Activated naive CD8-positive, alpha-beta T cell treated with anti-CD3 and anti-CD28 coated beads for 36 hours (primary cell): Measurements from ENCODE around the gene DOCK1. TPM values are rescaled to one million over a fixed set of nuclear protein-coding genes. Genes with fewer than 3 reads are reported as not detected.

ENCODE experiments used
- DNase-seq: peaks from one replicate; pipeline ENCODE4 v3.0.0; 2021
- H3K27ac Mint-ChIP-seq: one replicate; pipeline ENCODE4 v1.8.0; 2022; ENCODE audit warnings: mild to moderate bottlenecking, moderate library complexity, mixed read lengths
- H3K27me3 Mint-ChIP-seq: one replicate; pipeline ENCODE4 v1.8.0; 2022; ENCODE audit warnings: mild to moderate bottlenecking, mixed read lengths
- H3K36me3 Mint-ChIP-seq: one replicate; pipeline ENCODE4 v1.8.0; 2021; ENCODE audit warnings: mild to moderate bottlenecking, mixed read lengths
- H3K4me1 Mint-ChIP-seq: one replicate; pipeline ENCODE4 v1.8.0; 2021; ENCODE audit warnings: mixed read lengths
- H3K4me3 Mint-ChIP-seq: one replicate; pipeline ENCODE4 v1.8.0; 2022; ENCODE audit warnings: mild to moderate bottlenecking, moderate library complexity, mixed read lengths
- H3K9me3 Mint-ChIP-seq: one replicate; pipeline ENCODE4 v1.8.0; 2022; ENCODE audit warnings: mixed read lengths
- total RNA-seq, 2 experiments: library from RNA; stranded (reverse); gene quantifications; one replicate each; pipeline ENCODE4 v1.2.3, GENCODE V29; 2021

DOCK1 gene
- total RNA-seq, 2 experiments from 2014 or later, result 0.76 to 0.95 TPM

GRCh38 chr10:127259347-127259746 is 354.1 kb downstream of the DOCK1 start:
- Mint-ChIP-seq H3K4me3 (no peak overlapping the region), H3K4me1 (peaks cover 3% of the 10 kb centered on the region), H3K36me3 (no peaks in the 10 kb centered on the region), H3K27ac (no peak overlapping the region), H3K9me3 (peaks cover 10% of the 10 kb centered on the region), H3K27me3 (no peaks in the 10 kb centered on the region)
- no peak for DNase-seq

- Mint-ChIP-seq H3K36me3 (no peaks in the 10 kb centered on the region), H3K4me3 (no peak overlapping the region), H3K4me1 (no peaks in the 10 kb centered on the region), H3K27ac (no peak overlapping the region), H3K9me3 (peaks cover 10% of the 10 kb centered on the region), H3K27me3 (peaks cover under 1% of the 10 kb centered on the region)
- DNase-seq, result no peak
Measured at GRCh38 chr10:127262606-127263005, 357.4 kb downstream of the DOCK1 start.

DNA sequence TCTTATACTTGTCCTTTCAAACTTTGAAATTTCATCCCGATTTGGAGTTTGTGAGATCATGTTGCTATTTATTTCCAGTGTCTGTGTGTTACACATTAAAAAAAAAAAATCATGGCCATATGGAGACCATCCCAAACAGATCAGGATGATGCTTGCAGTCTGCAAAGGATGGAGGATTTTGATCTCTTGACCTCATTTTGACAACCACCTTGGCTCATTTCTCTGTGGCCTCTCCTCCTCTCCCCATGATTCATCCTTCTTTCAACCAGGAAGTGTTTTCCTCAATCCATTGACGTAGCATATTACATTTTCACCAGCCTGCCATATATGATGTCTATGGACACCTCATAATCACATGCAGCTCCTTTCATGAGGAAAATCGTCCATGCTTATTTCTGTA is 360.1 kb downstream of the DOCK1 start:
- Mint-ChIP-seq H3K27me3 (peaks cover 3% of the 10 kb centered on the region), H3K4me3 (no peak overlapping the region)

GRCh38 chr10:127266431-127266830 is 361.2 kb downstream of the DOCK1 start:
- no peak overlapping the region for H3K4me3 Mint-ChIP-seq
- H3K27me3 Mint-ChIP-seq, result peaks cover 3% of the 10 kb centered on the region
- DNase-seq, result no peak
- no peak overlapping the region for H3K27ac Mint-ChIP-seq
- H3K36me3 Mint-ChIP-seq, result no peaks in the 10 kb centered on the region
- H3K4me1 Mint-ChIP-seq, result no peaks in the 10 kb centered on the region
- peaks cover 4% of the 10 kb centered on the region for H3K9me3 Mint-ChIP-seq

More for the DNA sequence above, 360.1 kb downstream of the DOCK1 start:
- H3K27ac Mint-ChIP-seq, result no peak overlapping the region
- no peaks in the 10 kb centered on the region for H3K4me1 Mint-ChIP-seq
- DNase-seq, result no peak
- H3K9me3 Mint-ChIP-seq, result peaks cover 10% of the 10 kb centered on the region
- no peaks in the 10 kb centered on the region for H3K36me3 Mint-ChIP-seq

- Mint-ChIP-seq H3K36me3 (no peaks in the 10 kb centered on the region), H3K9me3 (no peaks in the 10 kb centered on the region), H3K27ac (no peak overlapping the region), H3K4me1 (no peaks in the 10 kb centered on the region), H3K4me3 (no peak overlapping the region), H3K27me3 (peaks cover 3% of the 10 kb centered on the region)
- no peak for DNase-seq
Measured at GRCh38 chr10:127267442-127267841, 362.2 kb downstream of the DOCK1 start.

GRCh38 chr10:127272076-127272475 is 366.8 kb downstream of the DOCK1 start:
- Mint-ChIP-seq H3K27me3 (peaks cover 9% of the 10 kb centered on the region), H3K4me3 (no peak overlapping the region)

DNA sequence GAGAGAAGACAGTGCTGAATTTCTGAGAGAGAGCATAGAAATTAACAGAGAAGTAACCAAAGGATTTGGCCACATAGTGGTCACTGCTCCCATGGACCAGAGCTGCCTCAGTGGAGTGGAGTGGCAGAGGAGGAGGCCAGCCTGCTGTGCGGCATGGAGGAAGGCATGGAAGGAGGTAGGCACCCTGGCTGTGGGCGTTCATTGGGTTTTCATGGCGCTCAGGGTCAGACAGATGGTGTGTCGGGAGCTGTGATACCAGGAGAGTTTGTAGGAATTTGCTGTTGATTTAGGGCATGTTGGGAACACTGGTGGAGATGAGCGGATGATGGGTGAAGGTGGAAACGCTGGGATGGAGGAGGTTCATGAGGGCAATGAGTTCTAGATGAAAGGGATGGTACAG is 370.0 kb downstream of the DOCK1 start:
- Mint-ChIP-seq H3K27ac (no peak overlapping the region), H3K4me1 (no peaks in the 10 kb centered on the region), H3K4me3 (no peak overlapping the region), H3K27me3 (peaks cover 5% of the 10 kb centered on the region), H3K9me3 (no peaks in the 10 kb centered on the region), H3K36me3 (no peaks in the 10 kb centered on the region)
- no peak for DNase-seq

More at GRCh38 chr10:127272076-127272475, 366.8 kb downstream of the DOCK1 start:
- no peak for DNase-seq
- Mint-ChIP-seq H3K4me1 (no peaks in the 10 kb centered on the region), H3K9me3 (no peaks in the 10 kb centered on the region), H3K27ac (no peak overlapping the region), H3K36me3 (no peaks in the 10 kb centered on the region)

GRCh38 chr10:127275793-127276450 is 370.7 kb downstream of the DOCK1 start:
- H3K4me1 Mint-ChIP-seq, result no peaks in the 10 kb centered on the region
- H3K27me3 Mint-ChIP-seq, result peaks cover 5% of the 10 kb centered on the region
- DNase-seq, result no peak
- no peaks in the 10 kb centered on the region for H3K9me3 Mint-ChIP-seq
- H3K27ac Mint-ChIP-seq, result no peak overlapping the region
- no peak overlapping the region for H3K4me3 Mint-ChIP-seq
- no peaks in the 10 kb centered on the region for H3K36me3 Mint-ChIP-seq

DNA sequence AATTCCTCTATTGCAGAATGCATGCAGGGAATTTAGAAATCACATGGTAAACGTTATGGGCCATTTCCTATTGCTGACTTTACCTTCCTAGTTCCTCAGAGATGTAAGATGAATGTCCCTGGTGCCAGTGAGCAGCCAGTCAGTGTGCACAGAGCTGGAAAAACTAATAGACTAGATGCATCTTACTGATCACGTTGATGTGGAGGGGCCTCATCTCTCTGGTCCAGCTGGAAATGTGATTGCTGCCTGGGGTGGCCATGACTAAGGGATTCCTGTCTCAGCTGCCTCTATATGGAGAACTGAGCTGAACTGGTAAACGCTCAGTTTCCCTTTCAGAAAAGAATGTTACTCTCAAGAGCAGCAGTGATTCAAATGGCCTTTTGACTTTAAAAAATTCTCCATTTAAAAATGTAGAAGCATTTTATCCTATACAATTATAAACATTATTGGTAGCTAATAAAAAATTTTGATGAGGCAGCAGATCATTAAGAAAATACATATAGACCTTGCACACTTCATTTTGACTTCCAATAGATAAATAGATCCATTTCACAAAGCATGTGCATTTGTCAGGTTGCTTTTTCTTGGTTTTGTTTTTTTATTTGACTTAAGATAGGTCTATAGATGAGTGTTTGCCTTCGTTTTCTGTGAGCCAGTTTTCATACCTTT is 371.7 kb downstream of the DOCK1 start:
- DNase-seq, result no peak
- Mint-ChIP-seq H3K27ac (no peak overlapping the region), H3K36me3 (no peaks in the 10 kb centered on the region)

GRCh38 chr10:127278001-127278400 is 372.8 kb downstream of the DOCK1 start:
- no peak overlapping the region for H3K27ac Mint-ChIP-seq
- no peak for DNase-seq
- no peaks in the 10 kb centered on the region for H3K4me1 Mint-ChIP-seq
- no peaks in the 10 kb centered on the region for H3K9me3 Mint-ChIP-seq
- no peak overlapping the region for H3K4me3 Mint-ChIP-seq
- H3K27me3 Mint-ChIP-seq, result peaks cover 5% of the 10 kb centered on the region
- no peaks in the 10 kb centered on the region for H3K36me3 Mint-ChIP-seq

More for the DNA sequence above, 371.7 kb downstream of the DOCK1 start:
- H3K4me1 Mint-ChIP-seq, result no peaks in the 10 kb centered on the region
- H3K4me3 Mint-ChIP-seq, result no peak overlapping the region
- no peaks in the 10 kb centered on the region for H3K9me3 Mint-ChIP-seq
- H3K27me3 Mint-ChIP-seq, result peaks cover 5% of the 10 kb centered on the region

GRCh38 chr10:127279334-127279774 is 374.1 kb downstream of the DOCK1 start:
- Mint-ChIP-seq H3K27ac (no peak overlapping the region), H3K4me1 (no peaks in the 10 kb centered on the region), H3K4me3 (no peak overlapping the region), H3K36me3 (no peaks in the 10 kb centered on the region), H3K9me3 (no peaks in the 10 kb centered on the region), H3K27me3 (peaks cover 5% of the 10 kb centered on the region)
- DNase-seq, result no peak

GRCh38 chr10:127280446-127280845 is 375.2 kb downstream of the DOCK1 start:
- Mint-ChIP-seq H3K9me3 (no peaks in the 10 kb centered on the region), H3K27ac (no peak overlapping the region), H3K4me3 (no peak overlapping the region), H3K27me3 (no peaks in the 10 kb centered on the region), H3K36me3 (no peaks in the 10 kb centered on the region), H3K4me1 (no peaks in the 10 kb centered on the region)
- no peak for DNase-seq

GRCh38 chr10:127283017-127283416 is 377.8 kb downstream of the DOCK1 start:
- Mint-ChIP-seq H3K36me3 (no peaks in the 10 kb centered on the region), H3K27ac (no peak overlapping the region), H3K4me3 (no peak overlapping the region), H3K4me1 (no peaks in the 10 kb centered on the region), H3K27me3 (peaks cover 10% of the 10 kb centered on the region), H3K9me3 (peaks cover 2% of the 10 kb centered on the region)
- DNase-seq, result no peak

DNA sequence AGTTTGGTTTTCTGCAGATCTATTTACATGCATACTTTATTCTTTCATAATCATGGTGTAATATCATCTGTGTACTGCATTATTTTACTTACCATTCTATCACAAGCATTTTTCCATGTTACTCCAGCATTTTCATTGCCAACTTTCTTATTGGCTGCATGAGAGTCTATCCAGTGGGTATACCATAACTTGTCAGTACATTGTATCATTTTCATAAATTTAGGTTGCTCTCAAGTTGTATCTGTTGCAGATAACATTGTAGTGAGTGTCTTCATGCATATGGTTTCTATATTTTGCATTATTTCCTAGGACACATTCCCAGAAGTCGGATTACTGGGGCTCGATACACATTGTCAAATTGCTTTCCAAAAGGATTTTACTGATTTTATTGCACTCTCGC is 378.3 kb downstream of the DOCK1 start:
- no peaks in the 10 kb centered on the region for H3K36me3 Mint-ChIP-seq
- no peak for DNase-seq
- peaks cover 12% of the 10 kb centered on the region for H3K27me3 Mint-ChIP-seq
- no peak overlapping the region for H3K4me3 Mint-ChIP-seq
- no peaks in the 10 kb centered on the region for H3K4me1 Mint-ChIP-seq
- H3K9me3 Mint-ChIP-seq, result peaks cover 4% of the 10 kb centered on the region
- no peak overlapping the region for H3K27ac Mint-ChIP-seq

GRCh38 chr10:127290850-127291249 is 385.6 kb downstream of the DOCK1 start:
- H3K4me1 Mint-ChIP-seq, result peaks cover 21% of the 10 kb centered on the region
- H3K27ac Mint-ChIP-seq, result no peak overlapping the region
- DNase-seq, result no peak
- peaks cover 9% of the 10 kb centered on the region for H3K9me3 Mint-ChIP-seq
- peaks cover 52% of the 10 kb centered on the region for H3K27me3 Mint-ChIP-seq
- no peak overlapping the region for H3K4me3 Mint-ChIP-seq
- no peaks in the 10 kb centered on the region for H3K36me3 Mint-ChIP-seq

DNA sequence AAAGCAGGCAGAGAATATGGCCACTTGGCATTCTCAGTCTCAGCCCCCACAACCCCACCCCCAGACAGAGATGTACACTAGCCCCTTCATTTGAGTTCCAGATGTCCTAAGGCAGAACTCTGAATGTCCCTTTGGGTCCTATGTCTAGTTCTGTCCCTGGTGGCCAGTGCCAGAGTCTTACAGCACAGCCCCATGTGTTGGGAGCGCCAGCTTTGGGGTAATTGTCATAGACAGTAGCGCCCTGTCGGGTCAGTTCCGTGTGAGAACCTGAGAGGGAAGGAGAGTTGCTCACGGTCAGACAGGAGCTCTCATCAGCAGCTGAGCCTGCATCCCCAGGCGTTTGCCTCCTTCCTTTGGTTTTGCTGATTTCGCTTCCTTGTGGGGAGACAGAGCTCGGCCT is 386.1 kb downstream of the DOCK1 start:
- no peaks in the 10 kb centered on the region for H3K36me3 Mint-ChIP-seq
- DNase-seq, result no peak
- H3K4me3 Mint-ChIP-seq, result no peak overlapping the region
- H3K4me1 Mint-ChIP-seq, result peaks cover 23% of the 10 kb centered on the region
- no peak overlapping the region for H3K27ac Mint-ChIP-seq
- peaks cover 57% of the 10 kb centered on the region for H3K27me3 Mint-ChIP-seq
- H3K9me3 Mint-ChIP-seq, result peaks cover 9% of the 10 kb centered on the region
